Lower lobe of right lung (tissue), 2 donors: ENCODE data around the gene TSC2. TPM values are rescaled to one million over a fixed set of nuclear protein-coding genes. Genes with fewer than 3 reads are reported as not detected.

ENCODE experiments used
- ATAC-seq, 2 donors: fragments of 200-7000 bp; cut with Tn5 transposase; one replicate each; pipeline ENCODE4 v1.9.1; 2020 to 2022; ENCODE audit warnings: mild to moderate bottlenecking in 2 of 2, moderate library complexity in 2 of 2
- DNase-seq: peaks from one replicate; pipeline ENCODE4 v3.0.0-alpha.2; 2020
- H3K27ac ChIP-seq: fragments of 200-600 bp; one replicate; pipeline ENCODE4 v1.8.0; 2022
- H3K27me3 ChIP-seq: fragments of 200-600 bp; one replicate; pipeline ENCODE4 v1.8.0; 2022; ENCODE audit warnings: low read depth
- H3K36me3 ChIP-seq: fragments of 200-600 bp; one replicate; pipeline ENCODE4 v1.8.0; 2022; ENCODE audit warnings: mild to moderate bottlenecking
- H3K4me1 ChIP-seq: fragments of 200-600 bp; one replicate; pipeline ENCODE4 v1.8.0; 2022
- H3K4me3 ChIP-seq: fragments of 200-600 bp; one replicate; pipeline ENCODE4 v1.8.0; 2022; ENCODE audit warnings: mild to moderate bottlenecking
- H3K9me3 ChIP-seq: fragments of 200-600 bp; one replicate; pipeline ENCODE4 v1.8.0; 2022
- intact Hi-C: fragments of 100-400 bp; cut with DNase I; formaldehyde crosslinking; loops from one replicate; pipeline ENCODE4 v1.11.0; 2022
- total RNA-seq: library from RNA; stranded (reverse); fragmentation: NEBNext Ultra II Directional; extraction: Animal tissue kit (Norgen Biotek cat#: 25700); gene quantifications from one replicate; pipeline ENCODE4 v1.2.1, GENCODE V29; 2021
- TF ChIP-seq, protein P1 (sequence below): fragments of 200-600 bp; IDR thresholded peaks from one replicate; pipeline ENCODE4 v1.8.0; 2022; ENCODE audit warnings: antibody characterized with exemption, mild to moderate bottlenecking
- donor health status: DM: no; HTN: yes; CAD: no; lungs with severe emphysema.

The TSC2 gene
- total RNA-seq, 1 donor from 2014 or later = 123 TPM

DNA sequence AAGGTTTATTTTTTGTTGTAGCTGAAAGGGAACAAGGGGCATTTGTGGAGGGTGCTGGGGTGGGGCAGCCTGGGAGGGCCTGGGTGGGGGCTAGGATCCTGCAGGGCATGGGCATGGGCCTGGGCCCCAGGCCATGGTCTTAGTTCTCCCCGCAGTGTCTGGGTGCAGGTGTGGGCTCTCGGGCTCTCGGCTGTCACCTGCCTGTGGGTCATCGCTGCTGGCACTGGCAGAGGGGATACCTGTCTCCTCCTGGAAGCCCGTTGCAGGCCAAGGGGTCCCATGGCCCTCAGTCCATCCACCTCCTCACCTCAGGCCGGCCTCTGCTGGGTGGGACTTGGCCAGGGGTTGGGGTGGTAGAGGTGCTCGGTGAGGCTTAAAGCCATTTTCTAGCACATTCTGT is 30.3 kb downstream of the TSC2 start:
- no peaks in the 10 kb centered on the region for H3K27me3 ChIP-seq
- peaks cover 98% of the 10 kb centered on the region for H3K36me3 ChIP-seq
- H3K27ac ChIP-seq = no peak overlapping the region
- DNase-seq (no peak), ATAC-seq (no peak)
- intact Hi-C loops = no loop called here
- no peak overlapping the region for H3K4me3 ChIP-seq
- TF ChIP-seq, protein P1, sequence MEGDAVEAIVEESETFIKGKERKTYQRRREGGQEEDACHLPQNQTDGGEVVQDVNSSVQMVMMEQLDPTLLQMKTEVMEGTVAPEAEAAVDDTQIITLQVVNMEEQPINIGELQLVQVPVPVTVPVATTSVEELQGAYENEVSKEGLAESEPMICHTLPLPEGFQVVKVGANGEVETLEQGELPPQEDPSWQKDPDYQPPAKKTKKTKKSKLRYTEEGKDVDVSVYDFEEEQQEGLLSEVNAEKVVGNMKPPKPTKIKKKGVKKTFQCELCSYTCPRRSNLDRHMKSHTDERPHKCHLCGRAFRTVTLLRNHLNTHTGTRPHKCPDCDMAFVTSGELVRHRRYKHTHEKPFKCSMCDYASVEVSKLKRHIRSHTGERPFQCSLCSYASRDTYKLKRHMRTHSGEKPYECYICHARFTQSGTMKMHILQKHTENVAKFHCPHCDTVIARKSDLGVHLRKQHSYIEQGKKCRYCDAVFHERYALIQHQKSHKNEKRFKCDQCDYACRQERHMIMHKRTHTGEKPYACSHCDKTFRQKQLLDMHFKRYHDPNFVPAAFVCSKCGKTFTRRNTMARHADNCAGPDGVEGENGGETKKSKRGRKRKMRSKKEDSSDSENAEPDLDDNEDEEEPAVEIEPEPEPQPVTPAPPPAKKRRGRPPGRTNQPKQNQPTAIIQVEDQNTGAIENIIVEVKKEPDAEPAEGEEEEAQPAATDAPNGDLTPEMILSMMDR = no peak
- peaks cover 20% of the 10 kb centered on the region for H3K4me1 ChIP-seq
- no peaks in the 10 kb centered on the region for H3K9me3 ChIP-seq

DNA sequence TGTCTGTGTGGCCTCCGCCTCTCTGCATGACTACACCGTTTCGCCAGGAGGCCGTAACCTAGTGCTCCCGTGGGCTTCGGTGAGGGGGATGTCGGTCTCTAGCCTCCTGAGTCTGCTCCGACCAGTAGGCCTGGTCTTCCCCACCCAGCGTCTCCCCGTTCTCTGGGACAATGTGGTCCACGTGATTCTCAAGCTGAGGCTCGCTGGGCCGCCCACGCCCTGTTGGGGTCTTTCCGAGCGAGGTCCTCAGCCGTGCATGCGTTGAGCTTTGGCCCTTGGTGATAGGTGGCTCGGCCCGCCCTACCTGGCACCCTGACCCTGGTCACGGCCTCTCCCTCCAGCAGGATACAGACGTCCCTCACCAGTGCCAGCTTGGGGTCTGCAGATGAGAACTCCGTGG is 30.9 kb downstream of the TSC2 start:
- DNase-seq = no peak
- peaks cover 98% of the 10 kb centered on the region for H3K36me3 ChIP-seq

DNA sequence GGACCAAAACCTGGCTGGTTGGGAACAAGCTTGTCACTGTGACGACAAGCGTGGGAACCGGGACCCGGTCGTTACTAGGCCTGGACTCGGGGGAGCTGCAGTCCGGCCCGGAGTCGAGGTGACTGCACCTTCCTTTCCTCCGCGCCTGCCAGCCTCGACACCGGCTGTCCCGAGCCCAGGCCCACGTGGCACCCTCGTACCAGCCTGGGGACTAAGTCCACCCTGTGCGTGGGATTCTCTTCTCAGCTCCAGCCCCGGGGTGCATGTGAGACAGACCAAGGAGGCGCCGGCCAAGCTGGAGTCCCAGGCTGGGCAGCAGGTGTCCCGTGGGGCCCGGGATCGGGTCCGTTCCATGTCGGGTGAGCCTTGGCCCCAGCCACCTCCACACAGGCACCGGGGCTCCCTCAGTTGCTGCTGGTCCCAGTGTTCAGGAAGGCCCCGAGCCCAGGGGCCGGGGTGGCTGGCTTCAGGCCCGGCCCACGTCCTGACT is 31.6 kb downstream of the TSC2 start:
- no peaks in the 10 kb centered on the region for H3K27me3 ChIP-seq
- H3K9me3 ChIP-seq = no peaks in the 10 kb centered on the region
- H3K27ac ChIP-seq = no peak overlapping the region
- DNase-seq (no peak), ATAC-seq (no peak)
- no peak overlapping the region for H3K4me3 ChIP-seq
- TF ChIP-seq, protein P1 = no peak
- H3K36me3 ChIP-seq = peaks cover 98% of the 10 kb centered on the region
- H3K4me1 ChIP-seq = peaks cover 26% of the 10 kb centered on the region
- intact Hi-C loops = no loop called here

More for the DNA sequence above, 30.9 kb downstream of the TSC2 start:
- TF ChIP-seq, protein P1 = no peak
- ATAC-seq = no peak
- H3K27me3 ChIP-seq = no peaks in the 10 kb centered on the region
- no peaks in the 10 kb centered on the region for H3K9me3 ChIP-seq
- no peak overlapping the region for H3K4me3 ChIP-seq
- intact Hi-C loops = no loop called here
- H3K27ac ChIP-seq = no peak overlapping the region
- peaks cover 26% of the 10 kb centered on the region for H3K4me1 ChIP-seq

DNA sequence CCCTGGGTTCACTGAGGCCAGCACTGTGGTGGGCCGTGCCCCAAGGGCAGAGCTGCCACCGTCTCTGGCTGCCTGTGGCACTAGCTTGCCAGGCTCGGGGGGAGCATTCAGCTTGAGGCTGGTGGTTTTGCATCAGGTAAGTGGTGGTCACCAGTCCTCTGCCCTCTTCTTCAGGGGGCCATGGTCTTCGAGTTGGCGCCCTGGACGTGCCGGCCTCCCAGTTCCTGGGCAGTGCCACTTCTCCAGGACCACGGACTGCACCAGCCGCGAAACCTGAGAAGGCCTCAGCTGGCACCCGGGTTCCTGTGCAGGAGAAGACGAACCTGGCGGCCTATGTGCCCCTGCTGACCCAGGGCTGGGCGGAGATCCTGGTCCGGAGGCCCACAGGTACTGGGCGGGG is 32.2 kb downstream of the TSC2 start:
- no peaks in the 10 kb centered on the region for H3K9me3 ChIP-seq
- intact Hi-C loops = no loop called here
- H3K27ac ChIP-seq = no peak overlapping the region
- H3K4me1 ChIP-seq = peaks cover 26% of the 10 kb centered on the region
- ATAC-seq (no peak), DNase-seq (no peak)
- TF ChIP-seq, protein P1 = no peak
- no peak overlapping the region for H3K4me3 ChIP-seq
- no peaks in the 10 kb centered on the region for H3K27me3 ChIP-seq
- H3K36me3 ChIP-seq = peaks cover 98% of the 10 kb centered on the region

DNA sequence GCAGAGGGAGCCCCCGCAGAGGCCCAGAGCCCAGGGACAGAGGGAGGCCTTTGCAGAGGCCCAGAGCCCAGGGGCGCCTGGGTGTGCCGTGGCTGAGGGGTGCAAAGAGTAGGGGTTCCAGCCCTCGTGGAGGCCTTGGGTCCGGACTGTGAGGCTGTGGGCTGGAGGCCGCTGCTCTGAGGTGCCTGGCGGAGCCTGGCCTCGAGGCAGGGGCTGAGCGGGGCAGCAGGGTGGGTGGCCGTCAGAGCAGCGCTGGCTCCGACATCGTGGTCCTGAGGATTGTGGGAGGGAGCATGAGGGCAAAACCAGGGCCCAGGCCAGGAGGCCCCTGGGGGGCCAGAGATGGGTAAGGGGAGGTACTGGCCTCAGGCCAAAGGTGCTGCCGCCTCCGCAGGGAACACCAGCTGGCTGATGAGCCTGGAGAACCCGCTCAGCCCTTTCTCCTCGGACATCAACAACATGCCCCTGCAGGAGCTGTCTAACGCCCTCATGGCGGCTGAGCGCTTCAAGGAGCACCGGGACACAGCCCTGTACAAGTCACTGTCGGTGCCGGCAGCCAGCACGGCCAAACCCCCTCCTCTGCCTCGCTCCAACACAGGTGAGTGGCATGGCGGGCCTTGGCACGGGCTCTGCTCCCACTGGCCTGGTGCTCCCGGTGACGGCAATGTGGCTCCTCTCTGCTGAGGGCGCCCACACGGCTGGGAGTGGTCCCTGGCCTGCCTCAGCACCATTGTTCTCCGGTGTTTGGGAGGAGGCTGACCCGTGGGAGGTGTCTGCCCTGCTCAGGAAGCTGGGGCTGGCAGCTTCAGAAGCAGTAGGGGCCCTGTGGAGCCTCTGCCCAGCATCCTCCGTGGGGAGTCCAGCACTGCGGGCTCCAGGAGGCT is 33.7 kb downstream of the TSC2 start:
- intact Hi-C loops = no loop called here
- no peaks in the 10 kb centered on the region for H3K27me3 ChIP-seq
- peaks cover 100% of the 10 kb centered on the region for H3K36me3 ChIP-seq
- H3K4me3 ChIP-seq = no peak overlapping the region
- DNase-seq (no peak), ATAC-seq (peak in 1 of 2 donors; percentile 1)
- no peaks in the 10 kb centered on the region for H3K9me3 ChIP-seq
- peak overlapping the region; percentile 54 for H3K27ac ChIP-seq
- TF ChIP-seq, protein P1 = no peak
- peaks cover 26% of the 10 kb centered on the region for H3K4me1 ChIP-seq
